ENCODE results near the gene ADGRD1.

ADGRD1 gene

GRCh38 chr12:130981074-130981742 is 27.5 kb downstream of the ADGRD1 start:
- no peak for DNase-seq (ENCODE audit: low read depth in 1 of 2, low spot score in 1 of 2)
- no peak overlapping the region for H3K4me3 ChIP-seq (replicated peaks; ENCODE audit: insufficient read depth, low read length)
- H3K27me3 ChIP-seq (ENCODE audit: insufficient read depth, poor library complexity, severe bottlenecking) = peaks cover under 1% of the 10 kb centered on the region
- TF ChIP-seq, protein P1, sequence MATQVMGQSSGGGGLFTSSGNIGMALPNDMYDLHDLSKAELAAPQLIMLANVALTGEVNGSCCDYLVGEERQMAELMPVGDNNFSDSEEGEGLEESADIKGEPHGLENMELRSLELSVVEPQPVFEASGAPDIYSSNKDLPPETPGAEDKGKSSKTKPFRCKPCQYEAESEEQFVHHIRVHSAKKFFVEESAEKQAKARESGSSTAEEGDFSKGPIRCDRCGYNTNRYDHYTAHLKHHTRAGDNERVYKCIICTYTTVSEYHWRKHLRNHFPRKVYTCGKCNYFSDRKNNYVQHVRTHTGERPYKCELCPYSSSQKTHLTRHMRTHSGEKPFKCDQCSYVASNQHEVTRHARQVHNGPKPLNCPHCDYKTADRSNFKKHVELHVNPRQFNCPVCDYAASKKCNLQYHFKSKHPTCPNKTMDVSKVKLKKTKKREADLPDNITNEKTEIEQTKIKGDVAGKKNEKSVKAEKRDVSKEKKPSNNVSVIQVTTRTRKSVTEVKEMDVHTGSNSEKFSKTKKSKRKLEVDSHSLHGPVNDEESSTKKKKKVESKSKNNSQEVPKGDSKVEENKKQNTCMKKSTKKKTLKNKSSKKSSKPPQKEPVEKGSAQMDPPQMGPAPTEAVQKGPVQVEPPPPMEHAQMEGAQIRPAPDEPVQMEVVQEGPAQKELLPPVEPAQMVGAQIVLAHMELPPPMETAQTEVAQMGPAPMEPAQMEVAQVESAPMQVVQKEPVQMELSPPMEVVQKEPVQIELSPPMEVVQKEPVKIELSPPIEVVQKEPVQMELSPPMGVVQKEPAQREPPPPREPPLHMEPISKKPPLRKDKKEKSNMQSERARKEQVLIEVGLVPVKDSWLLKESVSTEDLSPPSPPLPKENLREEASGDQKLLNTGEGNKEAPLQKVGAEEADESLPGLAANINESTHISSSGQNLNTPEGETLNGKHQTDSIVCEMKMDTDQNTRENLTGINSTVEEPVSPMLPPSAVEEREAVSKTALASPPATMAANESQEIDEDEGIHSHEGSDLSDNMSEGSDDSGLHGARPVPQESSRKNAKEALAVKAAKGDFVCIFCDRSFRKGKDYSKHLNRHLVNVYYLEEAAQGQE (IDR thresholded peaks at IDR 0.05; ENCODE audit: insufficient replicate concordance, low read depth) = no peak
- no peak overlapping the region for H3K27ac ChIP-seq (replicated peaks)

GRCh38 chr12:130981911-130982310 is 28.2 kb downstream of the ADGRD1 start:
- TF ChIP-seq CTCF (IDR thresholded peaks at IDR 0.05; ENCODE audit: insufficient read depth, low read length) (no peak), POLR2AphosphoS5 (IDR thresholded peaks at IDR 0.05; ENCODE audit: low read depth) (no peak), GABPA (IDR thresholded peaks at IDR 0.05; ENCODE audit: low read depth) (no peak), SPI1 (IDR thresholded peaks at IDR 0.05; ENCODE audit: borderline replicate concordance, low read depth) (no peak)
- TF ChIP-seq, protein P1 (IDR thresholded peaks at IDR 0.05; ENCODE audit: insufficient replicate concordance, low read depth) = no peak
- Histone ChIP-seq H3K27me3 (ENCODE audit: insufficient read depth, poor library complexity, severe bottlenecking) (peaks cover 2% of the 10 kb centered on the region), H3K4me3 (replicated peaks; ENCODE audit: insufficient read depth, low read length) (no peak overlapping the region), H3K27ac (replicated peaks) (no peak overlapping the region)
- DNase-seq (ENCODE audit: low read depth in 1 of 2, low spot score in 1 of 2) = no peak

- no peak for TF ChIP-seq GABPA (IDR thresholded peaks at IDR 0.05; ENCODE audit: low read depth)
- TF ChIP-seq, protein P1 (IDR thresholded peaks at IDR 0.05; ENCODE audit: insufficient replicate concordance, low read depth) = no peak
- DNase-seq (ENCODE audit: low read depth in 1 of 2, low spot score in 1 of 2) = no peak
- Histone ChIP-seq H3K4me3 (replicated peaks; ENCODE audit: insufficient read depth, low read length) (no peak overlapping the region), H3K27me3 (ENCODE audit: insufficient read depth, poor library complexity, severe bottlenecking) (peaks cover 2% of the 10 kb centered on the region), H3K27ac (replicated peaks) (no peak overlapping the region)
Measured at GRCh38 chr12:130982565-130983225, 29.0 kb downstream of the ADGRD1 start.

DNA sequence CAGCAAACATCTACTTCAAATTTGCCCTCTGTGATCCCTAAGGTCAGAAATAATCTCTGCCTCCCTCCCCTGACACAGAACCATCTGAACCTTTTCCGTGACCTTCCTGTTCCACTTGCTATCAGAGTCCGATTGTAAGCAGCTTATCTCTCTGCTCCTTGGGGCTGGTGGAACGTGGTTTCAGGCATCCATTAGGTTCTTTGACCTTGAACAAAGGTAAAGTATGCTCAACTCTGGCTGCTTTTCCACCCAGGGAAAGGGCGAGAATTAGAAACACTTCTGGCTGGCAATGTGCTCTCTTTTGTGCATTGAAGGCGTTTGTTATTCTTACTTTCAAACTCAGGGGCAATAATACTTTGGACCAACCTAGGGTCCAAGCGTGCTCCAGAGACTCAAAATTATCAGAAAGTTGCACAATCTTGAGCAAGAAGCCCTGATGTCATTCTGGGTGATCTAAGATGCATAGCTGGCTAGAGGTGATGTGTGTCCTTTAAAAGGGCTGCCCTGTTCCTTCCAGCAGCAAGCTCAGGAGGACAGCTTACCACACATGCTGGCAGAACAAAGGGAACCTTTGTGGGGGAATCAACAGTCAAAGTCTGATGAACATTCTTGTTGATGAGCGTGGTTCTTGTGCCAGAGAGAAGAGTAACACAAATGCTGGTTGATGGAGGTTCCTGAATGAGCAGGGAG is 29.8 kb downstream of the ADGRD1 start:
- Histone ChIP-seq H3K27ac (replicated peaks) (no peak overlapping the region), H3K27me3 (ENCODE audit: insufficient read depth, poor library complexity, severe bottlenecking) (peaks cover 2% of the 10 kb centered on the region), H3K4me3 (replicated peaks; ENCODE audit: insufficient read depth, low read length) (no peak overlapping the region)
- DNase-seq (ENCODE audit: low read depth in 1 of 2, low spot score in 1 of 2) = peak in 1 of 2 experiments; percentile 30
- TF ChIP-seq SPI1 (IDR thresholded peaks at IDR 0.05; ENCODE audit: borderline replicate concordance, low read depth) (no peak), POLR2AphosphoS5 (IDR thresholded peaks at IDR 0.05; ENCODE audit: low read depth) (no peak)
